SK-N-SH treated with all-trans-retinoic acid at 6 μM for 48 hours (cell line): Measurements from ENCODE around the gene CD6.

Experiments
- ATAC-seq: fragments of 200-7000 bp; cut with Tn5 transposase; 3 replicates; pipeline ENCODE4 v1.9.1; 2020; ENCODE audit warnings: mild to moderate bottlenecking, moderate library complexity
- BACH2 ChIP-seq: fragments of 250-450 bp; sonication (Bioruptor Pico); IDR thresholded peaks from 2 replicates; pipeline ENCODE4 v1.9.0; 2021; ENCODE audit warnings: mild to moderate bottlenecking, borderline replicate concordance
- CSDC2 ChIP-seq: fragments of 250-450 bp; sonication (Bioruptor Pico); IDR thresholded peaks from 2 replicates; pipeline ENCODE4 v1.5.0; 2020; ENCODE audit warnings: mild to moderate bottlenecking, moderate library complexity
- ESRRG ChIP-seq: fragments of 250-450 bp; sonication (Bioruptor Pico); IDR thresholded peaks from 2 replicates; pipeline ENCODE4 v1.6.1; 2021; ENCODE audit warnings: mild to moderate bottlenecking
- GLIS3 ChIP-seq: fragments of 250-450 bp; sonication (Bioruptor Pico); IDR thresholded peaks from 2 replicates; pipeline ENCODE4 v1.5.0; 2020; ENCODE audit warnings: mild to moderate bottlenecking, moderate library complexity
- OSR1 ChIP-seq: fragments of 250-450 bp; sonication (Bioruptor Pico); IDR thresholded peaks from 2 replicates; pipeline ENCODE4 v1.8.0; 2022; ENCODE audit warnings: moderate library complexity, mild to moderate bottlenecking, inconsistent platforms
- POU6F1 ChIP-seq: fragments of 250-450 bp; sonication (Bioruptor Pico); IDR thresholded peaks from 2 replicates; pipeline ENCODE4 v1.8.0; 2021; ENCODE audit warnings: low read depth, mild to moderate bottlenecking, moderate library complexity, borderline replicate concordance
- PPARA ChIP-seq: fragments of 250-450 bp; sonication (Bioruptor Pico); IDR thresholded peaks from 2 replicates; pipeline ENCODE4 v1.5.0; 2020; ENCODE audit warnings: mild to moderate bottlenecking, borderline replicate concordance
- SNAI2 ChIP-seq: fragments of 250-450 bp; sonication (Bioruptor Pico); IDR thresholded peaks from 2 replicates; pipeline ENCODE4 v1.5.0; 2020; ENCODE audit warnings: mild to moderate bottlenecking, moderate library complexity
- TCF4 ChIP-seq: fragments of 250-450 bp; sonication (Bioruptor Pico); IDR thresholded peaks from 2 replicates; pipeline ENCODE4 v1.8.0; 2021; ENCODE audit warnings: mild to moderate bottlenecking, moderate library complexity, borderline replicate concordance
- ZC3H10 ChIP-seq: fragments of 250-450 bp; sonication (Bioruptor Pico); IDR thresholded peaks from 2 replicates; pipeline ENCODE4 v1.5.1; 2021; ENCODE audit warnings: mild to moderate bottlenecking, moderate library complexity
- ZFP3 ChIP-seq: fragments of 250-450 bp; sonication (Bioruptor Pico); IDR thresholded peaks from 2 replicates; pipeline ENCODE4 v1.5.0; 2020; ENCODE audit warnings: mild to moderate bottlenecking, moderate library complexity
- ZFP30 ChIP-seq: fragments of 450-650 bp; formaldehyde crosslinking; IDR thresholded peaks from 2 replicates; pipeline ENCODE4 v1.5.0; 2022; ENCODE audit warnings: mild to moderate bottlenecking, moderate library complexity
- ZNF565 ChIP-seq: fragments of 450-650 bp; formaldehyde crosslinking; conservative IDR thresholded peaks from 2 replicates; pipeline ENCODE4 v1.5.0; 2020; ENCODE audit warnings: low read depth, mild to moderate bottlenecking, moderate library complexity
- ZNF70 ChIP-seq: fragments of 450-650 bp; formaldehyde crosslinking; IDR thresholded peaks from 2 replicates; pipeline ENCODE4 v1.5.0; 2020; ENCODE audit warnings: mild to moderate bottlenecking, moderate library complexity
- TF ChIP-seq, protein P1 (sequence below): fragments of 250-450 bp; sonication (Bioruptor Pico); IDR thresholded peaks from 2 replicates; pipeline ENCODE4 v1.5.0; 2020; ENCODE audit warnings: mild to moderate bottlenecking, moderate library complexity
- TF ChIP-seq, protein P2 (sequence below): fragments of 250-450 bp; sonication (Bioruptor Pico); IDR thresholded peaks from 2 replicates; pipeline ENCODE4 v1.8.0; 2020; ENCODE audit warnings: mild to moderate bottlenecking, moderate library complexity, borderline replicate concordance
- TF ChIP-seq, protein P3 (sequence below): fragments of 250-450 bp; sonication (Bioruptor Pico); IDR thresholded peaks from 2 replicates; pipeline ENCODE4 v1.5.1; 2020; ENCODE audit warnings: low read depth, mild to moderate bottlenecking, moderate library complexity

CD6 gene

DNA sequence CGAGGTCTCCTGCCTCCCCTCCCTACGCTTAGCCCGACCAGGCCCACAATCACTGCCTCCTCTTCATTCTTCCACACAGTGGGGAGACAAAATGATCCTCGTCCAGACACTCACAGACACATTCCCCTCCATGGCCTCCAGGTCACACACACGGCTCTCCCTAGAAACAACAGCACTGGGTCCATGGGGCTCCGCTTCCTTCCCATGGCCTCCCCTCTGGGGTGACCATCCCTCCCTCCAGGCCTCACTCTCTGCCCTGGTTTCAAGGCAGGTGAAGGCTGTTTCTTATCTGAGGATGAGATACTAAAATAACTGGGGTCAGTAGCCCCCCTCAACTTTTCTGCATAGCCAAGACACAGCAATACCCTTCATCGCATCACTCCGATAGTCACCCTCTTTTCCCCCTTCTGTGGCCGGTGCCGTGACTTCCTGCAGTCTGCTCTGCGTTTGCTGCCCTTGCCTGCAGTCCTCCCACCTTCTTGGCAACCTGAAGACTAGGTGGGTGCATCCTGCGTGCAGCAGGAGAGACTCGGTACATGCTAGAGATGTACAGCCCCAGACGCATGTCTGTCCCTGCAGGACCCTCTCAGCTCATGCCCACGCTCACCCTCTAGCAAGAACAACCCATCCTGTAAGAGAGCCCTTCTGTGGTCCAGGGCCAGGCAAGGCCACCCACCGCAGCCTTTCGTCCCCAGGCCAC is 55.8 kb downstream of the CD6 start:
- TF ChIP-seq ZFP3 (no peak), SNAI2 (CRISPR knock-in tag) (no peak), CSDC2 (CRISPR knock-in tag) (no peak), OSR1 (no peak), BACH2 (no peak), TCF4 (CRISPR knock-in tag) (no peak), GLIS3 (CRISPR knock-in tag) (no peak), ZC3H10 (no peak), POU6F1 (CRISPR knock-in tag) (no peak)
- TF ChIP-seq, protein P1, sequence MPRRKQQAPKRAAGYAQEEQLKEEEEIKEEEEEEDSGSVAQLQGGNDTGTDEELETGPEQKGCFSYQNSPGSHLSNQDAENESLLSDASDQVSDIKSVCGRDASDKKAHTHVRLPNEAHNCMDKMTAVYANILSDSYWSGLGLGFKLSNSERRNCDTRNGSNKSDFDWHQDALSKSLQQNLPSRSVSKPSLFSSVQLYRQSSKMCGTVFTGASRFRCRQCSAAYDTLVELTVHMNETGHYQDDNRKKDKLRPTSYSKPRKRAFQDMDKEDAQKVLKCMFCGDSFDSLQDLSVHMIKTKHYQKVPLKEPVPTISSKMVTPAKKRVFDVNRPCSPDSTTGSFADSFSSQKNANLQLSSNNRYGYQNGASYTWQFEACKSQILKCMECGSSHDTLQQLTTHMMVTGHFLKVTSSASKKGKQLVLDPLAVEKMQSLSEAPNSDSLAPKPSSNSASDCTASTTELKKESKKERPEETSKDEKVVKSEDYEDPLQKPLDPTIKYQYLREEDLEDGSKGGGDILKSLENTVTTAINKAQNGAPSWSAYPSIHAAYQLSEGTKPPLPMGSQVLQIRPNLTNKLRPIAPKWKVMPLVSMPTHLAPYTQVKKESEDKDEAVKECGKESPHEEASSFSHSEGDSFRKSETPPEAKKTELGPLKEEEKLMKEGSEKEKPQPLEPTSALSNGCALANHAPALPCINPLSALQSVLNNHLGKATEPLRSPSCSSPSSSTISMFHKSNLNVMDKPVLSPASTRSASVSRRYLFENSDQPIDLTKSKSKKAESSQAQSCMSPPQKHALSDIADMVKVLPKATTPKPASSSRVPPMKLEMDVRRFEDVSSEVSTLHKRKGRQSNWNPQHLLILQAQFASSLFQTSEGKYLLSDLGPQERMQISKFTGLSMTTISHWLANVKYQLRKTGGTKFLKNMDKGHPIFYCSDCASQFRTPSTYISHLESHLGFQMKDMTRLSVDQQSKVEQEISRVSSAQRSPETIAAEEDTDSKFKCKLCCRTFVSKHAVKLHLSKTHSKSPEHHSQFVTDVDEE (CRISPR knock-in tag): no peak

DNA sequence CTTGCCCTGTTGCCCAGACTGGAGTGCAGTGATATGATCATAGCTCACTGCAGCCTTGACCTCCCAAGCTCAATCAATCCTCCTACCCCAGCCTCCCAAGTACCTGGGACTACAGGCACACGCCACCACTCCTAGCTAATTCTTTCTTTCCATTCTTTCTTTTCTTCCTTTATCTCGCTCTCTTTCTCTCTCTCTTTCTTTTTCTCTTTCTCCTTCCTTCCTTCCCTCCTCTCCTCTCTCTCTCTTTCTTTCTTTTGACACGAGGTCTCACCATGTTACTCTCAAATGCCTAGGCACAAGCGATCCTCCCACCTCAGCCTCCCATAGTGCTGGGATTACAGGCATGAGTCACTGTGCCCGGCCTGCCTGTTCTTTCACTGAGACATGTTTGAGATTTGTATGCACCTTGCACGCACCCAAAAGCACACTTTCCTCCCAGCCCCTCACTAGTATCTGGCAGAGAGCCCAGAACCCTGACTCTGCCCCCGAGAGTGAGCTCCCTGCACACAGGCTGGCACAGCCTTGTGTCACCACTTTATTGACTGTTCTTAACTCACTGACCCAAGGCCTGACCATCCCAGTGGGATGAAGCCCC is 56.8 kb downstream of the CD6 start:
- no peak for ATAC-seq

More for the DNA sequence above, 55.8 kb downstream of the CD6 start:
- no peak for ATAC-seq

DNA sequence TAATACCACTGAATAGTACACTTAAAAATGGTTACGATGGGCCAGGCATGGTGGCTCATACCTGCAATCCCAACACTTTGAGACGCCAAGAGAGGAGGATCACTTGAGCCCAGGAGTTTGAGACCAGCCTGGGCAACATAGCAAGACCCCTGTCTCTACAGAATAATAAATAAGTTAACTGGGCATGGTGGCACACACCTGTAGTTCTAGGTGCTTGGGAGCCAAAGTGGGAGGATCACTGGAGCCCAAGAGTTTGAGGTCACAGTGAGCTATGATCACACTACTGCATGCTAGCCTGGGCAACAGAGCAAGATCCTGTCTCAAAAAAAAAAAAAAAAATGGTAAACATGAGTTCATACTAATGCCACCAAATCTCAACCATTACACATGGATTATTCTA is 61.3 kb downstream of the CD6 start:
- TF ChIP-seq CSDC2 (CRISPR knock-in tag): no peak
- TF ChIP-seq ESRRG (CRISPR knock-in tag): no peak
- ATAC-seq: no peak

More for the DNA sequence above, 56.8 kb downstream of the CD6 start:
- TF ChIP-seq PPARA (CRISPR knock-in tag) (no peak), ZNF565 (no peak), ZNF70 (CRISPR knock-in tag) (no peak), ZFP3 (no peak), ZFP30 (CRISPR knock-in tag) (no peak)
- TF ChIP-seq, protein P2, sequence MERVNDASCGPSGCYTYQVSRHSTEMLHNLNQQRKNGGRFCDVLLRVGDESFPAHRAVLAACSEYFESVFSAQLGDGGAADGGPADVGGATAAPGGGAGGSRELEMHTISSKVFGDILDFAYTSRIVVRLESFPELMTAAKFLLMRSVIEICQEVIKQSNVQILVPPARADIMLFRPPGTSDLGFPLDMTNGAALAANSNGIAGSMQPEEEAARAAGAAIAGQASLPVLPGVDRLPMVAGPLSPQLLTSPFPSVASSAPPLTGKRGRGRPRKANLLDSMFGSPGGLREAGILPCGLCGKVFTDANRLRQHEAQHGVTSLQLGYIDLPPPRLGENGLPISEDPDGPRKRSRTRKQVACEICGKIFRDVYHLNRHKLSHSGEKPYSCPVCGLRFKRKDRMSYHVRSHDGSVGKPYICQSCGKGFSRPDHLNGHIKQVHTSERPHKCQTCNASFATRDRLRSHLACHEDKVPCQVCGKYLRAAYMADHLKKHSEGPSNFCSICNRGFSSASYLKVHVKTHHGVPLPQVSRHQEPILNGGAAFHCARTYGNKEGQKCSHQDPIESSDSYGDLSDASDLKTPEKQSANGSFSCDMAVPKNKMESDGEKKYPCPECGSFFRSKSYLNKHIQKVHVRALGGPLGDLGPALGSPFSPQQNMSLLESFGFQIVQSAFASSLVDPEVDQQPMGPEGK (CRISPR knock-in tag): no peak

- TF ChIP-seq SNAI2 (CRISPR knock-in tag) (no peak), TCF4 (CRISPR knock-in tag) (no peak), ZNF70 (CRISPR knock-in tag) (no peak)
- TF ChIP-seq, protein P2 (CRISPR knock-in tag): no peak
- TF ChIP-seq, protein P1 (CRISPR knock-in tag): no peak
- TF ChIP-seq, protein P3, sequence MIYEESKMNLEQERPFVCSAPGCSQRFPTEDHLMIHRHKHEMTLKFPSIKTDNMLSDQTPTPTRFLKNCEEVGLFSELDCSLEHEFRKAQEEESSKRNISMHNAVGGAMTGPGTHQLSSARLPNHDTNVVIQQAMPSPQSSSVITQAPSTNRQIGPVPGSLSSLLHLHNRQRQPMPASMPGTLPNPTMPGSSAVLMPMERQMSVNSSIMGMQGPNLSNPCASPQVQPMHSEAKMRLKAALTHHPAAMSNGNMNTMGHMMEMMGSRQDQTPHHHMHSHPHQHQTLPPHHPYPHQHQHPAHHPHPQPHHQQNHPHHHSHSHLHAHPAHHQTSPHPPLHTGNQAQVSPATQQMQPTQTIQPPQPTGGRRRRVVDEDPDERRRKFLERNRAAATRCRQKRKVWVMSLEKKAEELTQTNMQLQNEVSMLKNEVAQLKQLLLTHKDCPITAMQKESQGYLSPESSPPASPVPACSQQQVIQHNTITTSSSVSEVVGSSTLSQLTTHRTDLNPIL (CRISPR knock-in tag): no peak
Measured at GRCh38 chr11:61033417-61033816, 61.9 kb downstream of the CD6 start.

More at GRCh38 chr11:61033417-61033816, 61.9 kb downstream of the CD6 start:
- ATAC-seq: no peak
